ENCODE measurements around the gene HAL. TPM values are rescaled to one million over a fixed set of nuclear protein-coding genes. Genes with fewer than 3 reads are reported as not detected.

Gene HAL
- total and polyA plus RNA-seq, 2 of the 13 experiments (the other 11 are each of a cell fraction or from before 2014, with no cell fraction given): 0.89 to 37.8 TPM

DNA sequence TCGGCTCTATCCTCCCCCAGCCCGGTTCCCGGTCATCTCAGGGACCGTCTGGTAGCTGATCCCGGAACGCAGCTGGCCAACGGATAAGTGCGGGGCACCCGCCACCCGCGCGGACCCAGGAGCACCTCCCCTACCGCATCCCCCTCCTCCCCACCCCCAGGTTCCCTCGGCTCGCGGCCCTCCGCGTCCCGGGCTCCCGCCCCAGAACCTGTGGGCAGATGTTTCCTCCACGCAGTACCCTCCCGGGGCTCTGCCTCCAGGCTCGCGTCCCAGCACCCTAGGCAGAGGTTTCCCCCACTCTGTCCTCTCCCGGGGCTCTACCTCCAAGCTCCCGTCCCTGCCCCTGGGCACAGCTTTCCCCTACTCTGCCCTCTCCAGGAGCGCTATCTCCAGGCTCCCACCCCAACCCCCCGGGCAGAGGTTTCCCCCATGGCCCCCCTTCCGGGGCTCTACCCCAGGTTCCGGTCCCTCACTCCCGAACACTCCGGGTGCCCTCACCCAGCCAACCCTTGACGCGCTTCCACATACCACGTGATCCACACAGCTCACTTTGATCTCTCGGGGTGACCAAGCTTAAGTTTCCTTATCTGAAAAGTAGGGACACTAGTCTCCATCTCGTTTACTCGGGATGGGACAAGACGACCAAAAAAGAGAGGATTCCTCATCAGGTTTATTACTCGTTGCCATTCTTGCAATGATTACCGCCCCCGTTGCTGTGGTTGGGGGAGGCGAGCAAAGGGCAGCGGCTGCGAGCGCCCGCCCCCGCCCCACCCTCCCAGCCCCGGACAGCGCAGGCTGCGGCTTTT lies 53.4 kb downstream of the HAL start, which contains the start of gene CCDC38 (continued):
- TF ChIP-seq, protein P1, sequence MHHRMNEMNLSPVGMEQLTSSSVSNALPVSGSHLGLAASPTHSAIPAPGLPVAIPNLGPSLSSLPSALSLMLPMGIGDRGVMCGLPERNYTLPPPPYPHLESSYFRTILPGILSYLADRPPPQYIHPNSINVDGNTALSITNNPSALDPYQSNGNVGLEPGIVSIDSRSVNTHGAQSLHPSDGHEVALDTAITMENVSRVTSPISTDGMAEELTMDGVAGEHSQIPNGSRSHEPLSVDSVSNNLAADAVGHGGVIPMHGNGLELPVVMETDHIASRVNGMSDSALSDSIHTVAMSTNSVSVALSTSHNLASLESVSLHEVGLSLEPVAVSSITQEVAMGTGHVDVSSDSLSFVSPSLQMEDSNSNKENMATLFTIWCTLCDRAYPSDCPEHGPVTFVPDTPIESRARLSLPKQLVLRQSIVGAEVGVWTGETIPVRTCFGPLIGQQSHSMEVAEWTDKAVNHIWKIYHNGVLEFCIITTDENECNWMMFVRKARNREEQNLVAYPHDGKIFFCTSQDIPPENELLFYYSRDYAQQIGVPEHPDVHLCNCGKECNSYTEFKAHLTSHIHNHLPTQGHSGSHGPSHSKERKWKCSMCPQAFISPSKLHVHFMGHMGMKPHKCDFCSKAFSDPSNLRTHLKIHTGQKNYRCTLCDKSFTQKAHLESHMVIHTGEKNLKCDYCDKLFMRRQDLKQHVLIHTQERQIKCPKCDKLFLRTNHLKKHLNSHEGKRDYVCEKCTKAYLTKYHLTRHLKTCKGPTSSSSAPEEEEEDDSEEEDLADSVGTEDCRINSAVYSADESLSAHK (CRISPR knock-in tag; IDR thresholded peaks at IDR 0.05; ENCODE audit: borderline replicate concordance): no peak
- TF ChIP-seq ZNF552 (CRISPR knock-in tag; IDR thresholded peaks at IDR 0.05; ENCODE audit: borderline replicate concordance): 0 out of 2 replicates have a peak, but pooled peaks have one; percentile 10
- TF ChIP-seq RNF2 (conservative IDR thresholded peaks at IDR 0.05; ENCODE audit: low read depth): no peak
- no peak for TF ChIP-seq ZNF7 (CRISPR knock-in tag; IDR thresholded peaks at IDR 0.05)
- TF ChIP-seq RCOR2 (CRISPR knock-in tag; IDR thresholded peaks at IDR 0.05): peak; percentile 51
- TF ChIP-seq, protein P2, sequence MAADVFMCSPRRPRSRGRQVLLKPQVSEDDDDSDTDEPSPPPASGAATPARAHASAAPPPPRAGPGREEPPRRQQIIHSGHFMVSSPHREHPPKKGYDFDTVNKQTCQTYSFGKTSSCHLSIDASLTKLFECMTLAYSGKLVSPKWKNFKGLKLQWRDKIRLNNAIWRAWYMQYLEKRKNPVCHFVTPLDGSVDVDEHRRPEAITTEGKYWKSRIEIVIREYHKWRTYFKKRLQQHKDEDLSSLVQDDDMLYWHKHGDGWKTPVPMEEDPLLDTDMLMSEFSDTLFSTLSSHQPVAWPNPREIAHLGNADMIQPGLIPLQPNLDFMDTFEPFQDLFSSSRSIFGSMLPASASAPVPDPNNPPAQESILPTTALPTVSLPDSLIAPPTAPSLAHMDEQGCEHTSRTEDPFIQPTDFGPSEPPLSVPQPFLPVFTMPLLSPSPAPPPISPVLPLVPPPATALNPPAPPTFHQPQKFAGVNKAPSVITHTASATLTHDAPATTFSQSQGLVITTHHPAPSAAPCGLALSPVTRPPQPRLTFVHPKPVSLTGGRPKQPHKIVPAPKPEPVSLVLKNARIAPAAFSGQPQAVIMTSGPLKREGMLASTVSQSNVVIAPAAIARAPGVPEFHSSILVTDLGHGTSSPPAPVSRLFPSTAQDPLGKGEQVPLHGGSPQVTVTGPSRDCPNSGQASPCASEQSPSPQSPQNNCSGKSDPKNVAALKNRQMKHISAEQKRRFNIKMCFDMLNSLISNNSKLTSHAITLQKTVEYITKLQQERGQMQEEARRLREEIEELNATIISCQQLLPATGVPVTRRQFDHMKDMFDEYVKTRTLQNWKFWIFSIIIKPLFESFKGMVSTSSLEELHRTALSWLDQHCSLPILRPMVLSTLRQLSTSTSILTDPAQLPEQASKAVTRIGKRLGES (CRISPR knock-in tag; IDR thresholded peaks at IDR 0.05; ENCODE audit: borderline replicate concordance): 0 out of 2 replicates have a peak, but pooled peaks have one; percentile 25
- TF ChIP-seq, protein P3, sequence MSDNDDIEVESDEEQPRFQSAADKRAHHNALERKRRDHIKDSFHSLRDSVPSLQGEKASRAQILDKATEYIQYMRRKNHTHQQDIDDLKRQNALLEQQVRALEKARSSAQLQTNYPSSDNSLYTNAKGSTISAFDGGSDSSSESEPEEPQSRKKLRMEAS (IDR thresholded peaks at IDR 0.05): peak; percentile 60; the same call in 1 of the 2 replicates
- no peak for TF ChIP-seq CC2D1A (CRISPR knock-in tag; IDR thresholded peaks at IDR 0.05)
- no peak for TF ChIP-seq KDM6A (CRISPR knock-in tag; IDR thresholded peaks at IDR 0.05; ENCODE audit: low read depth)
- TF ChIP-seq ZNF451 (CRISPR knock-in tag; IDR thresholded peaks at IDR 0.05): peak; percentile 27; the same call in 1 of the 2 replicates
- TF ChIP-seq SRY (CRISPR knock-in tag; IDR thresholded peaks at IDR 0.05): peak; percentile 57
- TF ChIP-seq PHF21A (CRISPR knock-in tag; IDR thresholded peaks at IDR 0.05): peak; percentile 77
- peak; percentile 49; the same call in 1 of the 2 replicates for TF ChIP-seq KDM5A (IDR thresholded peaks at IDR 0.05; ENCODE audit: borderline replicate concordance, low read length)
- TF ChIP-seq, protein P4, sequence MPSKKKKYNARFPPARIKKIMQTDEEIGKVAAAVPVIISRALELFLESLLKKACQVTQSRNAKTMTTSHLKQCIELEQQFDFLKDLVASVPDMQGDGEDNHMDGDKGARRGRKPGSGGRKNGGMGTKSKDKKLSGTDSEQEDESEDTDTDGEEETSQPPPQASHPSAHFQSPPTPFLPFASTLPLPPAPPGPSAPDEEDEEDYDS (CRISPR knock-in tag; IDR thresholded peaks at IDR 0.05): peak; percentile 34; the same call in 1 of the 2 replicates
- TF ChIP-seq, protein P5, sequence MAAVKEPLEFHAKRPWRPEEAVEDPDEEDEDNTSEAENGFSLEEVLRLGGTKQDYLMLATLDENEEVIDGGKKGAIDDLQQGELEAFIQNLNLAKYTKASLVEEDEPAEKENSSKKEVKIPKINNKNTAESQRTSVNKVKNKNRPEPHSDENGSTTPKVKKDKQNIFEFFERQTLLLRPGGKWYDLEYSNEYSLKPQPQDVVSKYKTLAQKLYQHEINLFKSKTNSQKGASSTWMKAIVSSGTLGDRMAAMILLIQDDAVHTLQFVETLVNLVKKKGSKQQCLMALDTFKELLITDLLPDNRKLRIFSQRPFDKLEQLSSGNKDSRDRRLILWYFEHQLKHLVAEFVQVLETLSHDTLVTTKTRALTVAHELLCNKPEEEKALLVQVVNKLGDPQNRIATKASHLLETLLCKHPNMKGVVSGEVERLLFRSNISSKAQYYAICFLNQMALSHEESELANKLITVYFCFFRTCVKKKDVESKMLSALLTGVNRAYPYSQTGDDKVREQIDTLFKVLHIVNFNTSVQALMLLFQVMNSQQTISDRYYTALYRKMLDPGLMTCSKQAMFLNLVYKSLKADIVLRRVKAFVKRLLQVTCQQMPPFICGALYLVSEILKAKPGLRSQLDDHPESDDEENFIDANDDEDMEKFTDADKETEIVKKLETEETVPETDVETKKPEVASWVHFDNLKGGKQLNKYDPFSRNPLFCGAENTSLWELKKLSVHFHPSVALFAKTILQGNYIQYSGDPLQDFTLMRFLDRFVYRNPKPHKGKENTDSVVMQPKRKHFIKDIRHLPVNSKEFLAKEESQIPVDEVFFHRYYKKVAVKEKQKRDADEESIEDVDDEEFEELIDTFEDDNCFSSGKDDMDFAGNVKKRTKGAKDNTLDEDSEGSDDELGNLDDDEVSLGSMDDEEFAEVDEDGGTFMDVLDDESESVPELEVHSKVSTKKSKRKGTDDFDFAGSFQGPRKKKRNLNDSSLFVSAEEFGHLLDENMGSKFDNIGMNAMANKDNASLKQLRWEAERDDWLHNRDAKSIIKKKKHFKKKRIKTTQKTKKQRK (IDR thresholded peaks at IDR 0.05; ENCODE audit: low read length): no peak
- TF ChIP-seq YEATS2 (CRISPR knock-in tag; IDR thresholded peaks at IDR 0.05; ENCODE audit: borderline replicate concordance): peak; percentile 49; the same call in 1 of the 2 replicates
- TF ChIP-seq, protein P6, sequence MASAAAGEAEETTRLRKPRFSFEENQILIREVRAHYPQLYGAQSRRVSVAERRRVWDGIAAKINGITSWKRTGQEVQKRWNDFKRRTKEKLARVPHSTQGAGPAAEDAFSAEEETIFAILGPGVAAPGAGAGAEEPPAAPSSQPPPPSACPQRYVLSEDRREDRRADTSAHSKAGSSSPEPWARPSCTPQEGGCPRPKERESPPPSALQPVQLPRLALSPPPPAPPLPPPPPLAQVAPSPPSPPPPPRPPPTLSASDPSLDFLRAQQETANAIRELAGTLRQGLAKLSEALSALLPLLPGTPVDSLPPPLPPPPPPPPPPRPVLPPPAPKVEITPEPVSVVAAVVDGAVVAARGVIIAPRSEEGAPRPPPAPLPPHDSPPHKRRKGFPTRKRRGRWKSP (CRISPR knock-in tag; IDR thresholded peaks at IDR 0.05): peak; percentile 72; the same call in 1 of the 2 replicates
- TF ChIP-seq RARA (CRISPR knock-in tag; IDR thresholded peaks at IDR 0.05): peak; percentile 37; the same call in 1 of the 2 replicates
